Liver (tissue), 9 donors: Measurements from ENCODE around the gene ZNF547. TPM values are rescaled to one million over a fixed set of nuclear protein-coding genes. Genes with fewer than 3 reads are reported as not detected.

ENCODE experiments used
- DNase-seq: peaks from one replicate; pipeline ENCODE4 v3.0.0-alpha.2; 2017; ENCODE audit warnings: low spot score
- H3K27ac ChIP-seq, 2 donors: one replicate each; pipeline ENCODE4 v1.7.0; 2013; ENCODE audit warnings: inconsistent platforms in 2 of 2, low read length in 2 of 2, control low read depth in 1 of 2, low read depth in 1 of 2, mild to moderate bottlenecking in 1 of 2
- H3K27me3 ChIP-seq, 4 donors: one replicate each; pipeline versions ENCODE4 v1.6.1 to v1.7.0; 2013; ENCODE audit warnings: low read length in 3 of 4, inconsistent platforms in 1 of 4, mild to moderate bottlenecking in 1 of 4, moderate library complexity in 1 of 4; ENCODE audit not compliant: control insufficient read depth in 4 of 4, insufficient read depth in 4 of 4
- H3K36me3 ChIP-seq, 4 donors: one replicate each; pipeline versions ENCODE4 v1.6.1 to v1.7.0; 2013; ENCODE audit warnings: low read length in 3 of 4, mild to moderate bottlenecking in 3 of 4, low read depth in 1 of 4, moderate library complexity in 1 of 4; ENCODE audit not compliant: control insufficient read depth in 4 of 4, insufficient read depth in 3 of 4
- H3K4me1 ChIP-seq, 4 donors: one replicate each; pipeline versions ENCODE4 v1.6.1 to v1.7.0; 2013; ENCODE audit warnings: low read length in 3 of 4, mild to moderate bottlenecking in 3 of 4, moderate library complexity in 1 of 4; ENCODE audit not compliant: control insufficient read depth in 4 of 4, insufficient read depth in 4 of 4
- H3K4me3 ChIP-seq, 3 donors: one replicate each; pipeline versions ENCODE4 v1.6.1 to v1.7.0; 2013; ENCODE audit warnings: low read length in 3 of 3, control low read depth in 1 of 3, low read depth in 1 of 3, mild to moderate bottlenecking in 1 of 3
- H3K9ac ChIP-seq, 2 donors: one replicate each; pipeline ENCODE4 v1.7.0; 2013; ENCODE audit warnings: low read length in 2 of 2, mild to moderate bottlenecking in 2 of 2, moderate library complexity in 2 of 2, control low read depth in 1 of 2, low read depth in 1 of 2
- H3K9me3 ChIP-seq, 4 donors: one replicate each; pipeline versions ENCODE4 v1.6.1 to v1.7.0; 2013; ENCODE audit warnings: low read length in 3 of 4; ENCODE audit not compliant: control insufficient read depth in 4 of 4
- EGR1 ChIP-seq, 2 donors: IDR thresholded peaks; 2 replicates each; pipeline ENCODE4 v1.6.1; 2016 to 2018; ENCODE audit warnings: antibody characterized with exemption in 2 of 2, low read depth in 2 of 2
- FOXA1 ChIP-seq: IDR thresholded peaks from 2 replicates; pipeline ENCODE4 v1.6.1; 2016; ENCODE audit warnings: antibody characterized with exemption
- FOXA2 ChIP-seq: IDR thresholded peaks from 2 replicates; pipeline ENCODE4 v1.6.1; 2016; ENCODE audit warnings: antibody characterized with exemption
- GABPA ChIP-seq, 2 donors: IDR thresholded peaks in 1 of 2; conservative IDR thresholded peaks in 1 of 2; 2 replicates each; pipeline ENCODE4 v1.6.1; 2016; ENCODE audit warnings: antibody characterized with exemption in 2 of 2, mild to moderate bottlenecking in 1 of 2, moderate library complexity in 1 of 2
- HNF4A ChIP-seq, 2 donors: conservative IDR thresholded peaks; 2 replicates each; pipeline ENCODE4 v1.6.1; 2016; ENCODE audit warnings: antibody characterized with exemption in 2 of 2, mild to moderate bottlenecking in 2 of 2
- HNF4G ChIP-seq: IDR thresholded peaks from 2 replicates; pipeline ENCODE4 v1.6.1; 2016; ENCODE audit warnings: antibody characterized with exemption
- JUND ChIP-seq, 2 donors: IDR thresholded peaks; 2 replicates each; pipeline ENCODE4 v1.6.1; 2016; ENCODE audit warnings: antibody characterized with exemption in 2 of 2
- NR2F2 ChIP-seq: IDR thresholded peaks from 2 replicates; pipeline ENCODE4 v1.6.1; 2016; ENCODE audit warnings: antibody characterized with exemption
- RAD21 ChIP-seq, 2 donors: IDR thresholded peaks; 2 replicates each; pipeline ENCODE4 v1.6.1; 2016; ENCODE audit warnings: antibody characterized with exemption in 2 of 2, mild to moderate bottlenecking in 2 of 2
- RXRA ChIP-seq, 2 donors: IDR thresholded peaks; 2 replicates each; pipeline ENCODE4 v1.6.1; 2017 to 2018; ENCODE audit warnings: antibody characterized with exemption in 2 of 2, mild to moderate bottlenecking in 1 of 2
- SP1 ChIP-seq: IDR thresholded peaks from 2 replicates; pipeline ENCODE4 v1.6.1; 2018; ENCODE audit warnings: antibody characterized with exemption, mild to moderate bottlenecking
- TAF1 ChIP-seq: conservative IDR thresholded peaks from 2 replicates; pipeline ENCODE4 v1.6.1; 2016; ENCODE audit warnings: antibody characterized with exemption, mild to moderate bottlenecking
- YY1 ChIP-seq: IDR thresholded peaks from 2 replicates; pipeline ENCODE4 v1.6.1; 2016; ENCODE audit warnings: antibody characterized with exemption, mild to moderate bottlenecking
- WGBS: extraction: QIAGEN DNeasy Blood & Tissue Kit; methylation state at CpG from one replicate; pipeline ENCODE4 v1.1.7; 2013; 5-methylcytosine and 5-hydroxymethylcytosine counted together
- polyA plus RNA-seq, 2 donors: library from polyadenylated mRNA; stranded (reverse) in 1 of 2; unstranded in 1 of 2; fragments of 200-250 nt in 1 of 2; fragments of >200 nt in 1 of 2; fragmentation: Nextera tagmentation in 1 of 2; extraction: Ambion mirVana in 1 of 2; gene quantifications; one replicate each; pipeline versions ENCODE4 v1.2.1 to v1.2.3, GENCODE V29; 2013 to 2015
- total RNA-seq, 2 donors: library from RNA; depleted of rRNA; stranded (reverse); fragments of >200 nt; gene quantifications; one replicate each; pipeline ENCODE4 v1.2.3, GENCODE V29; 2014
- TF ChIP-seq, protein P1 (sequence below): IDR thresholded peaks from 2 replicates; pipeline ENCODE4 v1.6.1; 2016; ENCODE audit warnings: antibody characterized with exemption, mild to moderate bottlenecking
- TF ChIP-seq, protein P2 (sequence below): fragments of 150-350 bp; IDR thresholded peaks from 2 replicates; pipeline ENCODE4 v1.5.1; 2017; ENCODE audit warnings: improper control_type of control experiment, low read depth, low read length; ENCODE audit not compliant: missing input control
- TF ChIP-seq, protein P3 (sequence below): IDR thresholded peaks from 2 replicates; pipeline ENCODE4 v1.6.1; 2016; ENCODE audit warnings: antibody characterized with exemption
- TF ChIP-seq, protein P4 (sequence below): IDR thresholded peaks from 2 replicates; pipeline ENCODE4 v1.6.1; 2016; ENCODE audit warnings: antibody characterized with exemption
- TF ChIP-seq, protein P5 (sequence below): IDR thresholded peaks from 2 replicates; pipeline ENCODE4 v1.6.1; 2016; ENCODE audit warnings: antibody characterized with exemption
- donor health status: healthy.
- donor health status: healthy.
- donor health status: healthy.
- donor health status: healthy.
- donor health status: healthy.

The ZNF547 gene
- total and polyA plus RNA-seq, 4 donors, result 0.22 to 1.8 (median 1.0) TPM

DNA sequence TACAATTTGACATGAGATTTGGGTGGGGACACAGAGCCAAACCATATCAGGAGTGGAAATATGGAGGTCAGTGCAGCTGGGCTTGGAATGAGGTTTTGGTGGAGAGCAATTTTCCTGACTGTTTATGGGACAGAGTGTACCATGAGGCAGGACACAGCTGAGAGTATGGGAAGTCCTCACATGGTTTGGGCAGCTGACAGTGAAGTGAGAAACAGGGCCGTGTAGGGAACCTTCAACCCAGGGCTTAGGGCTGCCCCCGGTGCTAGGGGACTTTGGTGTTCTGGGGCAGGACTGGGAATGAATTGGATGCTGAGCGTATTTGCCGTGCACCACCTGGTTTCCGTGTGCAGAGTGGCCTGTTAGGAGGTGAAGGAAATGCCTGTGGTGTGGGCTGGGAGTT lies 32.4 kb downstream of the ZNF547 start:
- H3K27me3 ChIP-seq, result no peaks in the 10 kb centered on the region
- H3K27ac ChIP-seq, result no peak overlapping the region
- H3K9me3 ChIP-seq, result peaks cover 8 to 58% (median 56%) of the 10 kb centered on the region in 4 donors
- H3K9ac ChIP-seq, result no peak overlapping the region
- H3K4me3 ChIP-seq, result peak overlapping the region in 2 of 3 donors; percentile 35 to 73
- DNase-seq, result no peak
- peaks cover 2 to 11% (median 6%) of the 10 kb centered on the region in 4 donors for H3K4me1 ChIP-seq
- peaks cover 15 to 61% (median 52%) of the 10 kb centered on the region in 4 donors for H3K36me3 ChIP-seq
- WGBS, result 93% methylated on average over 5 of the region's 5 CpGs
- no peak for TF ChIP-seq HNF4A (conservative IDR thresholded peaks at IDR 0.05)
- no peak for TF ChIP-seq HNF4G
- TF ChIP-seq RXRA (IDR thresholded peaks at IDR 0.05), result no peak
- no peak for TF ChIP-seq NR2F2
- no peak for TF ChIP-seq GABPA (IDR thresholded peaks at IDR 0.05 in 1 of 2, conservative IDR thresholded peaks at IDR 0.05 in 1 of 2)
- no peak for TF ChIP-seq JUND (IDR thresholded peaks at IDR 0.05)
- TF ChIP-seq RAD21 (IDR thresholded peaks at IDR 0.05), result no peak
- no peak for TF ChIP-seq YY1
- TF ChIP-seq, protein P1, sequence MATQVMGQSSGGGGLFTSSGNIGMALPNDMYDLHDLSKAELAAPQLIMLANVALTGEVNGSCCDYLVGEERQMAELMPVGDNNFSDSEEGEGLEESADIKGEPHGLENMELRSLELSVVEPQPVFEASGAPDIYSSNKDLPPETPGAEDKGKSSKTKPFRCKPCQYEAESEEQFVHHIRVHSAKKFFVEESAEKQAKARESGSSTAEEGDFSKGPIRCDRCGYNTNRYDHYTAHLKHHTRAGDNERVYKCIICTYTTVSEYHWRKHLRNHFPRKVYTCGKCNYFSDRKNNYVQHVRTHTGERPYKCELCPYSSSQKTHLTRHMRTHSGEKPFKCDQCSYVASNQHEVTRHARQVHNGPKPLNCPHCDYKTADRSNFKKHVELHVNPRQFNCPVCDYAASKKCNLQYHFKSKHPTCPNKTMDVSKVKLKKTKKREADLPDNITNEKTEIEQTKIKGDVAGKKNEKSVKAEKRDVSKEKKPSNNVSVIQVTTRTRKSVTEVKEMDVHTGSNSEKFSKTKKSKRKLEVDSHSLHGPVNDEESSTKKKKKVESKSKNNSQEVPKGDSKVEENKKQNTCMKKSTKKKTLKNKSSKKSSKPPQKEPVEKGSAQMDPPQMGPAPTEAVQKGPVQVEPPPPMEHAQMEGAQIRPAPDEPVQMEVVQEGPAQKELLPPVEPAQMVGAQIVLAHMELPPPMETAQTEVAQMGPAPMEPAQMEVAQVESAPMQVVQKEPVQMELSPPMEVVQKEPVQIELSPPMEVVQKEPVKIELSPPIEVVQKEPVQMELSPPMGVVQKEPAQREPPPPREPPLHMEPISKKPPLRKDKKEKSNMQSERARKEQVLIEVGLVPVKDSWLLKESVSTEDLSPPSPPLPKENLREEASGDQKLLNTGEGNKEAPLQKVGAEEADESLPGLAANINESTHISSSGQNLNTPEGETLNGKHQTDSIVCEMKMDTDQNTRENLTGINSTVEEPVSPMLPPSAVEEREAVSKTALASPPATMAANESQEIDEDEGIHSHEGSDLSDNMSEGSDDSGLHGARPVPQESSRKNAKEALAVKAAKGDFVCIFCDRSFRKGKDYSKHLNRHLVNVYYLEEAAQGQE, result no peak
- TF ChIP-seq, protein P2, sequence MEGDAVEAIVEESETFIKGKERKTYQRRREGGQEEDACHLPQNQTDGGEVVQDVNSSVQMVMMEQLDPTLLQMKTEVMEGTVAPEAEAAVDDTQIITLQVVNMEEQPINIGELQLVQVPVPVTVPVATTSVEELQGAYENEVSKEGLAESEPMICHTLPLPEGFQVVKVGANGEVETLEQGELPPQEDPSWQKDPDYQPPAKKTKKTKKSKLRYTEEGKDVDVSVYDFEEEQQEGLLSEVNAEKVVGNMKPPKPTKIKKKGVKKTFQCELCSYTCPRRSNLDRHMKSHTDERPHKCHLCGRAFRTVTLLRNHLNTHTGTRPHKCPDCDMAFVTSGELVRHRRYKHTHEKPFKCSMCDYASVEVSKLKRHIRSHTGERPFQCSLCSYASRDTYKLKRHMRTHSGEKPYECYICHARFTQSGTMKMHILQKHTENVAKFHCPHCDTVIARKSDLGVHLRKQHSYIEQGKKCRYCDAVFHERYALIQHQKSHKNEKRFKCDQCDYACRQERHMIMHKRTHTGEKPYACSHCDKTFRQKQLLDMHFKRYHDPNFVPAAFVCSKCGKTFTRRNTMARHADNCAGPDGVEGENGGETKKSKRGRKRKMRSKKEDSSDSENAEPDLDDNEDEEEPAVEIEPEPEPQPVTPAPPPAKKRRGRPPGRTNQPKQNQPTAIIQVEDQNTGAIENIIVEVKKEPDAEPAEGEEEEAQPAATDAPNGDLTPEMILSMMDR, result no peak
- no peak for TF ChIP-seq FOXA2
- TF ChIP-seq, protein P3, sequence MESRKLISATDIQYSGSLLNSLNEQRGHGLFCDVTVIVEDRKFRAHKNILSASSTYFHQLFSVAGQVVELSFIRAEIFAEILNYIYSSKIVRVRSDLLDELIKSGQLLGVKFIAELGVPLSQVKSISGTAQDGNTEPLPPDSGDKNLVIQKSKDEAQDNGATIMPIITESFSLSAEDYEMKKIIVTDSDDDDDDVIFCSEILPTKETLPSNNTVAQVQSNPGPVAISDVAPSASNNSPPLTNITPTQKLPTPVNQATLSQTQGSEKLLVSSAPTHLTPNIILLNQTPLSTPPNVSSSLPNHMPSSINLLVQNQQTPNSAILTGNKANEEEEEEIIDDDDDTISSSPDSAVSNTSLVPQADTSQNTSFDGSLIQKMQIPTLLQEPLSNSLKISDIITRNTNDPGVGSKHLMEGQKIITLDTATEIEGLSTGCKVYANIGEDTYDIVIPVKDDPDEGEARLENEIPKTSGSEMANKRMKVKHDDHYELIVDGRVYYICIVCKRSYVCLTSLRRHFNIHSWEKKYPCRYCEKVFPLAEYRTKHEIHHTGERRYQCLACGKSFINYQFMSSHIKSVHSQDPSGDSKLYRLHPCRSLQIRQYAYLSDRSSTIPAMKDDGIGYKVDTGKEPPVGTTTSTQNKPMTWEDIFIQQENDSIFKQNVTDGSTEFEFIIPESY, result no peak
- TF ChIP-seq, protein P4, sequence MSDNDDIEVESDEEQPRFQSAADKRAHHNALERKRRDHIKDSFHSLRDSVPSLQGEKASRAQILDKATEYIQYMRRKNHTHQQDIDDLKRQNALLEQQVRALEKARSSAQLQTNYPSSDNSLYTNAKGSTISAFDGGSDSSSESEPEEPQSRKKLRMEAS, result no peak
- no peak for TF ChIP-seq FOXA1
- no peak for TF ChIP-seq TAF1
- TF ChIP-seq, protein P5, sequence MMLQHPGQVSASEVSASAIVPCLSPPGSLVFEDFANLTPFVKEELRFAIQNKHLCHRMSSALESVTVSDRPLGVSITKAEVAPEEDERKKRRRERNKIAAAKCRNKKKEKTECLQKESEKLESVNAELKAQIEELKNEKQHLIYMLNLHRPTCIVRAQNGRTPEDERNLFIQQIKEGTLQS, result no peak
- TF ChIP-seq SP1, result no peak
- TF ChIP-seq EGR1 (IDR thresholded peaks at IDR 0.05; ENCODE audit: low read depth in 2 of 2), result no peak
